GM06990 (cell line): ENCODE data around the gene MTIF3.

Experiments
- DNase-seq: peaks from one replicate; pipeline ENCODE4 v3.0.0-alpha.2; 2011; ENCODE audit not compliant: insufficient read length; ENCODE audit errors: extremely low read depth
- H3K27me3 ChIP-seq: replicated peaks from 2 replicates; pipeline ENCODE4 v1.6.0; 2011; ENCODE audit warnings: low read length; ENCODE audit not compliant: control insufficient read depth, insufficient read depth
- H3K36me3 ChIP-seq: 2 replicates; pipeline ENCODE4 v1.5.1; 2011; ENCODE audit warnings: low read length; ENCODE audit not compliant: control insufficient read depth, insufficient read depth
- H3K4me3 ChIP-seq: replicated peaks from 2 replicates; pipeline ENCODE4 v1.5.1; 2011; ENCODE audit warnings: low read depth, mild to moderate bottlenecking, control low read depth, low read length
- TF ChIP-seq, protein P1 (sequence below): IDR thresholded peaks from 2 replicates; pipeline ENCODE4 v1.5.1; 2011; ENCODE audit warnings: low read length, control low read depth, mild to moderate bottlenecking, inconsistent platforms; ENCODE audit not compliant: insufficient read depth, poor library complexity, severe bottlenecking

The MTIF3 gene

DNA sequence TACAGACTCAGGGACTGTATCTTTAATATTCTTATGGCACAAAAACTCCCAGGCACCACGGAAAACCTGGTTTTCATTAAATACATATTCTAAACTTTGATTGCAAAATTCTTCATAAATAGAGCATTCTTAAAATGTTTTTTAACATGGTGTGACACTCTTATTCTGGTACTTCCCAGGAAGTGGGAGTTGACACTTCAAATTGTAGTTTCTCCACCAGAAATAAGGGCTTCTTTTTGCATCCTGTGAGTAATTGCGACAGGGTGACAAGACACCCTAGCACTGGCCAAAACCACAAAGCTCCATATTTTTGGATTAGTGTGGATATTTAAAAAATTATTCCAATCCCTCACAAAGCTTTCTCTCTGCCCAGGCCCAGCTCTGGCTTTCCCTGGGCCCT lies 43.6 kb upstream of the MTIF3 start:
- Histone ChIP-seq H3K36me3 (no peaks in the 10 kb centered on the region), H3K27me3 (no peaks in the 10 kb centered on the region), H3K4me3 (no peak overlapping the region)
- TF ChIP-seq, protein P1, sequence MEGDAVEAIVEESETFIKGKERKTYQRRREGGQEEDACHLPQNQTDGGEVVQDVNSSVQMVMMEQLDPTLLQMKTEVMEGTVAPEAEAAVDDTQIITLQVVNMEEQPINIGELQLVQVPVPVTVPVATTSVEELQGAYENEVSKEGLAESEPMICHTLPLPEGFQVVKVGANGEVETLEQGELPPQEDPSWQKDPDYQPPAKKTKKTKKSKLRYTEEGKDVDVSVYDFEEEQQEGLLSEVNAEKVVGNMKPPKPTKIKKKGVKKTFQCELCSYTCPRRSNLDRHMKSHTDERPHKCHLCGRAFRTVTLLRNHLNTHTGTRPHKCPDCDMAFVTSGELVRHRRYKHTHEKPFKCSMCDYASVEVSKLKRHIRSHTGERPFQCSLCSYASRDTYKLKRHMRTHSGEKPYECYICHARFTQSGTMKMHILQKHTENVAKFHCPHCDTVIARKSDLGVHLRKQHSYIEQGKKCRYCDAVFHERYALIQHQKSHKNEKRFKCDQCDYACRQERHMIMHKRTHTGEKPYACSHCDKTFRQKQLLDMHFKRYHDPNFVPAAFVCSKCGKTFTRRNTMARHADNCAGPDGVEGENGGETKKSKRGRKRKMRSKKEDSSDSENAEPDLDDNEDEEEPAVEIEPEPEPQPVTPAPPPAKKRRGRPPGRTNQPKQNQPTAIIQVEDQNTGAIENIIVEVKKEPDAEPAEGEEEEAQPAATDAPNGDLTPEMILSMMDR = no peak
- no peak for DNase-seq

DNA sequence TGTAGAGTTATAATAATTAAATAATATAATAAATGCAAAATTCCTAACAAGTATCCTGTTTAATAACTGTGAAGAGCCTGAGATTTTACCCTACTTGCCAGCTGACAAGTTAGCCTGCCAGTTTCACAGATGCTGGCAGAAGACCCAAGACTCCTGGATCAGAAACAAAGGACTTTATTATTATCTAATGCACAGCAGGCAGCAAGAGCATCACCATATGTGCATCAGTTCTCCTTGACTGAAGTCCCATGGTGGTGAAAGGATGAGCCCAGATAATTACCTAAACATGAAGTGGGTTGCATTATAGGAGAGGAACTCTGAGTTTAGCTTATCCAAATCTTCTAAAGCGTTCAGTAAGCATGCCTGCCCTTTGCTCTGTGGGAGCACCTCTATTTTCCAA lies 39.1 kb upstream of the MTIF3 start:
- DNase-seq = no peak
- no peaks in the 10 kb centered on the region for H3K36me3 ChIP-seq
- no peak overlapping the region for H3K4me3 ChIP-seq
- TF ChIP-seq, protein P1 = no peak
- no peaks in the 10 kb centered on the region for H3K27me3 ChIP-seq

DNA sequence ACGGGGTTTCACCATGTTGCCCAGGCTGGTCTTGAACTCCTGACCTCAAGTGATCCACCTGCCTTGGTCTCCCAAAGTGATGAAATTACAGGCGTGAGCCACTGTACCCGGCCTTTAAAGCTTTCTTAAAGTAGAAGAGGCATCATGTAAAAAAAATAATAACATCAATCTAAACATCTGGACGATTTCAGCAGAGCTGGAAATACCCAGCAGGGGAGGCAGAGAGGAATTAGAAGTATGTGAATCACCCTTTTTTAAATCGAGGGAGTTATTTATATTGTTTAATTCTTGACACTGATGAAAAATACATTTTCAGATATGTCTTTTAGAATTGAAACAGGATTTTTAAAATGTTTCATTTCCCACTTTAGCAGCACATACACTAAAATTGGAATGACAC lies 37.4 kb upstream of the MTIF3 start:
- DNase-seq = no peak
- H3K4me3 ChIP-seq = no peak overlapping the region
- H3K36me3 ChIP-seq = no peaks in the 10 kb centered on the region
- H3K27me3 ChIP-seq = no peaks in the 10 kb centered on the region
- TF ChIP-seq, protein P1 = no peak

DNA sequence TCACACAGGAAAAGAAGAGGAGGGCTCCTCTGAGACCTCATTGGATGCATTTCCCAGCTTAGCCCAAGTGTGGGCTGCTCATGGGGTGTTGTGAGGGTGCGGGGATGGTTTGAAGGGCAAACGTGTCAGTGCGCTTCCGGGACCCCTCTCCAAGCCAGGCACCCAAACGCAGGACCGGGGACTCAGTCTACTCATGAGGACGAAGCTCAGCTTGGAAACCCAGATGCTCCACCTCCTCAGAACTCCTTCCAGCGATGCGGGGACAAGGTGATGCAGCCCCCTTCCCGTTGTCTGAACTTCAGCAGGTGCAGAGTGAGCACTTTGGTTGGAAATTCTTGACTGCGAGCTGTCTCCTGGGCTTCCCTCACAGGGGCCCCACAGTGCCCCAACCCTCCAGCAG lies 33.1 kb upstream of the MTIF3 start:
- Histone ChIP-seq H3K36me3 (no peaks in the 10 kb centered on the region), H3K4me3 (no peak overlapping the region)
- no peak for DNase-seq

DNA sequence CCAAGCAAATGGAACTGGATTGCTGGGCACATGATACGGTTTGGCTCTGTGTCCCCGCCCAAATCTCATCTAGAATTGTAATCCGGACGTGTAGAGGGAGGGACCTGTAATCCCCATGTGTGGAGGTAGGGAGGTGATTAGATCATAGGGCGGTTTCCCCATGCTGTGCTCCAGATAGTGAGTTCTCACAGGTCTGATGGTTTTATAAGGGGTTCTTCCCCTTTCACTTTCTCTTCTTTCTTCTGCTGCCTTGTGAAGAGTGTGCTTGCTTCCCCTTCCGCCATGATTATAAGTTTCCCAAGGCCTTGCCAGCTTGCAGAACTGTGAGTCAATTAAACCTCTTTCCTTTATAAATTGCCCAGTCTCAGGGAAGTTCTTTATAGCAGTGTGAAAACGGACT lies 32.6 kb upstream of the MTIF3 start:
- H3K36me3 ChIP-seq = no peaks in the 10 kb centered on the region
- peak overlapping the region; percentile 2; the same call in 1 of the 2 replicates for H3K4me3 ChIP-seq
- no peaks in the 10 kb centered on the region for H3K27me3 ChIP-seq
- peak; percentile 38 for DNase-seq
- TF ChIP-seq, protein P1 = no peak

More for the DNA sequence above, 33.1 kb upstream of the MTIF3 start:
- TF ChIP-seq, protein P1 = no peak
- H3K27me3 ChIP-seq = no peaks in the 10 kb centered on the region

DNA sequence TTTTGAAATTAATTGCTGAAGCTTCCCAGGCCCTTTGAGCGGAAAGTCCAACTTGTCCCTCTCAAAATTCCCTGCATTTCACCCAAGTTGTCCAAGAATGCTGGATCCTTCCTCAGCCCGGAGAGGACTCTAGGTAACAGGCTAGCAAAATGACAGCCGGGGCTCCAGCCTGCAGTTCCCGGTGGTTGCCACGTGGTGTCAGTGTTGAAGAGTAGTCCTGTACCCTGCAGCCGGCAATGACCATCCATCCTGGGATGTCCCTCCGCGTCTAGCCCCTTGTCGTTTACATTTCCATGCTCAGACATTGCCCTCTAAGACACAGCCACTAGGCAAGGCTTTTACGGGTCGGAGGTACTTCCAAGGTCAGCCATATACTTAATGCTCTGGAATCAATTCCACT lies 31.4 kb upstream of the MTIF3 start:
- DNase-seq = no peak
- H3K4me3 ChIP-seq = no peak overlapping the region
- no peaks in the 10 kb centered on the region for H3K36me3 ChIP-seq
- TF ChIP-seq, protein P1 = peak; percentile 53
- H3K27me3 ChIP-seq = no peaks in the 10 kb centered on the region
